Gastrocnemius medialis (tissue), 4 donors: Measurements from ENCODE around the gene ARSG.

ENCODE experiments used
- POLR2A ChIP-seq, 2 donors: fragments of 450-650 bp; IDR thresholded peaks; one replicate each; pipeline ENCODE4 v1.6.1; 2017; ENCODE audit warnings: antibody characterized with exemption in 2 of 2, mild to moderate bottlenecking in 2 of 2, moderate library complexity in 2 of 2
- TF ChIP-seq, protein P1 (sequence below), 5 experiments: fragments of 450-650 bp in 3 of 5; fragments of 200-600 bp in 2 of 5; sonication (generic) in 2 of 5; IDR thresholded peaks in 4 of 5; conservative IDR thresholded peaks in 1 of 5; 1 replicate in 4 of 5; 2 replicates in 1 of 5; pipeline ENCODE4 v1.5.1; 2016 to 2019; ENCODE audit warnings: antibody characterized with exemption in 5 of 5, mild to moderate bottlenecking in 3 of 5, moderate library complexity in 3 of 5

DNA sequence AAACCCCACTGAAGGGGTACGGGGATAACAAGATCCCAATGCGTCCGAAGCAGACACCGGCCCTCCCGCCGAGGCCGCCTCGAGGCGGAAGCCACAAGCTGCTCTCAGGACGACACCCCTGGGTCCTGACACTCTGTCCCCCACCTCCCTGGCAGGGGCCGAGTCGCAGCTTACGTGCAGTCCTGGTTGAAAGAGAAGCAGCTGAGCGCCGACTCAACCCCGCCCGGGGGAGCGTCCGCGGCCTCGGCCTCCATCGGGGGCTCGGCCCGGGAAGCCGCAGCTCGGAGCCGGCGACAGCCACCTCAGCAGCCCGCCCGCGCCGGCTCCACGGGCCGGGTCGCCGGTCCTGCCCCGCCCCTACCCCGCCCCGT lies 165.9 kb downstream of the ARSG start, which contains the start of gene WIPI1:
- TF ChIP-seq, protein P1, sequence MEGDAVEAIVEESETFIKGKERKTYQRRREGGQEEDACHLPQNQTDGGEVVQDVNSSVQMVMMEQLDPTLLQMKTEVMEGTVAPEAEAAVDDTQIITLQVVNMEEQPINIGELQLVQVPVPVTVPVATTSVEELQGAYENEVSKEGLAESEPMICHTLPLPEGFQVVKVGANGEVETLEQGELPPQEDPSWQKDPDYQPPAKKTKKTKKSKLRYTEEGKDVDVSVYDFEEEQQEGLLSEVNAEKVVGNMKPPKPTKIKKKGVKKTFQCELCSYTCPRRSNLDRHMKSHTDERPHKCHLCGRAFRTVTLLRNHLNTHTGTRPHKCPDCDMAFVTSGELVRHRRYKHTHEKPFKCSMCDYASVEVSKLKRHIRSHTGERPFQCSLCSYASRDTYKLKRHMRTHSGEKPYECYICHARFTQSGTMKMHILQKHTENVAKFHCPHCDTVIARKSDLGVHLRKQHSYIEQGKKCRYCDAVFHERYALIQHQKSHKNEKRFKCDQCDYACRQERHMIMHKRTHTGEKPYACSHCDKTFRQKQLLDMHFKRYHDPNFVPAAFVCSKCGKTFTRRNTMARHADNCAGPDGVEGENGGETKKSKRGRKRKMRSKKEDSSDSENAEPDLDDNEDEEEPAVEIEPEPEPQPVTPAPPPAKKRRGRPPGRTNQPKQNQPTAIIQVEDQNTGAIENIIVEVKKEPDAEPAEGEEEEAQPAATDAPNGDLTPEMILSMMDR (IDR thresholded peaks at IDR 0.05 in 4 of 5, conservative IDR thresholded peaks at IDR 0.05 in 1 of 5), result no peak
- peak in 1 of 2 donors; percentile 48 for TF ChIP-seq POLR2A (IDR thresholded peaks at IDR 0.05)
